SK-N-MC (cell line): ENCODE measurements around the gene KIF26B.

Experiments used
- EZH2 ChIP-seq: fragments of 200-600 bp; sonication (generic); IDR thresholded peaks from one replicate; pipeline ENCODE4 v1.6.1; 2017; ENCODE audit warnings: antibody characterized with exemption
- FOXP2 ChIP-seq: optimal IDR thresholded peaks from 2 replicates; pipeline ENCODE3; 2011; ENCODE audit warnings: mild to moderate bottlenecking, moderate library complexity; ENCODE audit not compliant: insufficient read depth; ENCODE audit errors: extremely low read length, control extremely low read depth
- POLR2AphosphoS5 ChIP-seq: IDR thresholded peaks from 2 replicates; pipeline ENCODE4 v1.6.1; 2012; ENCODE audit warnings: mild to moderate bottlenecking, low read depth, low read length, borderline replicate concordance

DNA sequence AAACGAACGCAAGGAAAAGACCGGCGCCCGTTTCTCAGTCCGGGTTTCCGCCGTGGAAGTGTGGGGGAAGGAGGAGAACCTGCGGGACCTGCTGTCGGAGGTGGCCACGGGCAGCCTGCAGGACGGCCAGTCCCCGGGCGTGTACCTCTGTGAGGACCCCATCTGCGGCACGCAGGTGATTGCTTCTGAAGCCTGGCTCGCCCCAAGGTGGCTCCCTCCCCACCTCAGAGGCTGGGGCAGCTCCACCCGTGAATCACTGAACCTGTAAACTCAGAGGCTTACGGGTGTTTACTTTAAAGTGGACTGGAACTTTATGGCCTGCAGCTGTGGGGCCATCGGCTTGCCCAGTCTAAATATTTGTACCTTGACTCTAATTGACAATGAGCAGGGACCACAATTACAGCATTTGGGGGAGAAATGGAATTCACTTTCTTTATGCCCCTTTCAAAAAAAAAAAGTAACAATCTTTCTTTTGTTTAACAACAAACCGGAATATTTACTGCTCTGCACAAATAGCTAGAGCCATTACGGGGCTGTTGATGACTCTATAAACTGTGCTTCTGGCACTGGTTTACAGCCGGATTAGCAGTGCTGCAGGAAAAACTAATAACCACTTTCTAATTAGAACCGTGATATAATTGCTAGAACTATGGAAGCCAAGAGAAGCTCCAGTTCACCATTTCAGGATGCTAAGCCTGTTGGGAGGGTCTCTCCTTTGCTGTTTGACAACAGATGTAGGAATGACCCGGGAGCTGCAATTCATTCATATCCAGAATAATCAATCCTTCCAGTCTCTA is 454.8 kb downstream of the KIF26B start:
- TF ChIP-seq EZH2 = no peak
- TF ChIP-seq POLR2AphosphoS5 = no peak
- no peak for TF ChIP-seq FOXP2
